Stimulated activated CD4-positive, alpha-beta T cell treated with anti-CD3 and anti-CD28 coated beads, TNF-alpha, amount 100 ng/mL, for 24 hours (primary cell): ENCODE measurements around the gene NEMP2.
"Not testable (repeated sequence)": the region's sequence is repeated elsewhere in the genome, so short reads cannot be mapped to it uniquely, and the experiment has no call there.

Source experiments
- DNase-seq, 3 experiments: peaks; one replicate each; pipeline ENCODE4 v3.0.0-alpha.2; 2020; ENCODE audit warnings: low read depth in 3 of 3

The NEMP2 gene

DNA sequence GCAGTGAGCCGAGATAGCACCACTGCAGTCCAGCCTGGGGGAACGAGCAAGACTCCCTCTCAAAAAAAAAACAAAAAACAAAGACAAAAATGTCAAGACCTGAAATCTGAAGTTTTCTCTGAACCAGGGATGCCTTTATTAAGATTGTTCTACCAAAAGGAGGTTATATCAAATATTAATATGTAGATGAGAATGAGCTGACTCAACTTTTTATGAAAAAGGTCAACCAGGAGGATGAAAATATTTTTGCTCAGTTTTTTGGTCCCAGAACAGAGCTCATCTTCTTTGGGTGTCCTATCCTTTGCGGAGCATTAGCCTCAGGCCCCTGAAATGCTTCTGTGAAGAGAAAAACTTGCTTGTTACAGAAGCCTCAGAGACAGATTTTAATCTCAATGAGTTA lies 44.0 kb downstream of the NEMP2 start:
- no peak for DNase-seq

GRCh38 chr2:190489475-190489874 lies 45.0 kb downstream of the NEMP2 start:
- DNase-seq, result no peak

- DNase-seq, result no peak
Measured at GRCh38 chr2:190488516-190489233, 45.8 kb downstream of the NEMP2 start.

DNA sequence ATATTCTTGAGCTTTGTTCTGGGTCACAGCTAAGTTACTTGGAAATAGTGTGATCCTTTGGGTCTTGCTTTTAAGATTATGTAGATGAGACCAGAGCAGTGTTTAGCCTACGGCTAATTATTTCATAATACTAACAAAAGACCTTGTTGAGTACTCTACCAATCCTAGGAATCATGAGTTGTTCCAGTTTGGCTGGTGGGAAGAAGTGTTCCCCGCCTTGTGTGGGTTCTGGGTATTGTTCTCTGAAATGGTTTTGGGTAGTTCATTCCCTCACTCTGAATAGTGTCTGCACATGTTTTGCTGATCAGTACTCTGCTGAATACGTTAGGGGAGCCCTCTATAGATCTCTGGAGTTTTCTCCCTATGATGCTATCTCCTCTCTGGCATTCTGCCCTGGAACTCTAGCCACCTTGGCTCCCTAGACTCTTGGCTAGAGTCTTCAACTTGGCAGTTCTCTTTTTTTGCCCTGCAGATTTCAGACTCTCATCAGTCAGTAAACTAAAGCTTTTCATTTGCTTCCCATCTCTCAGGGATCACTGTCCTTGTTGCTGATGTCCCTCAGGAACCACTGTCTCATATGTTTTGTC lies 48.4 kb downstream of the NEMP2 start:
- DNase-seq, result no peak

DNA sequence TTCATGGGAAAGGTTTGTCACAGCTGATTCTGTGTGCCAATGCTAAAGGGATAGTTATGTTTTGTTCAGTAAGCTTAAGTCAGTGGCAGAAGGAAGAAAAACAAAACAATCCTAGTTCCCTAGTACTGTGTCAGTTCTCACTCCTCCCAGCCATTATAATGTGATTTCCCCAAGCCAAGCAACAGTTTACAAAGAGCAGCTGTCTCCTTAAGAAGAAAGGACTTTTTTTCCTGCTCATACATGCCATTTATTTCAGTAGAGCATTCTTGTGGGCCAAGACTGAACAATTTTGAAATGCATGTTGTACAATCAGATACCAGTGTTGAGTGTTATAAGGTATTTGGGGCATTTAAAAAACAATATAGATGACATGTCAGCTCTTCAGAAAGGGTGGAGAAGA lies 52.1 kb downstream of the NEMP2 start:
- DNase-seq, result no peak

- no peak for DNase-seq
Measured at GRCh38 chr2:190481339-190481738, 53.2 kb downstream of the NEMP2 start.

DNA sequence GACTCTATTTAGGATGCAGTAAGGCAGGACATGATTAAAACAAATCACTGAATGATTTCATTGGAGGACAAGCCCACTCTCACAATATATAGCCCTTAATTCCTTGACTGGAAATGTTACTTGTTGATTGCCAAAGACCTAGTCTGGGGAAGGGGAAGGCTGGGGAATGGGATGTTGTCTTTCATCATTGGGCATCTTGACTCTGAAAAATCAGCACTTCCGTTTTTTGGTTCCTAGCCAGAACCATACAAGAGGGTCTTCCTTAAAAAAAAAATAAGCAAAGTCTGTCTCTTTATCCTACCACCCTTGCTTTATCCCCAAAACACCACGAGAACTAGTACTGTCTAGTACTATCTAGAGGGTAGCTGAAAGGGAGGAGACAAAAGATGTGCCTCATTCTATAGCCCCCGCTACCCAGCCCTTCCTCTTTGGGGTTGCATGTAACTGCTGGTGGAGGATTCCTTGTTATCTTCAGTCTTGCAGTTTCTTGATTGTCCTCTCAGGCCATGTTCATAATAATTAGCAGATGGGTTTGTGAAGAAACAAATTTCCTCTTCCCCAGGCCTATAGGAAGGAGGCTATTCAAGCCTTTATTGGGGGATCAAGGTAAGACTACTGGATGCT lies 55.8 kb downstream of the NEMP2 start:
- no peak for DNase-seq

- DNase-seq, result no peak
Measured at GRCh38 chr2:190477661-190478454, 56.7 kb downstream of the NEMP2 start.

DNA sequence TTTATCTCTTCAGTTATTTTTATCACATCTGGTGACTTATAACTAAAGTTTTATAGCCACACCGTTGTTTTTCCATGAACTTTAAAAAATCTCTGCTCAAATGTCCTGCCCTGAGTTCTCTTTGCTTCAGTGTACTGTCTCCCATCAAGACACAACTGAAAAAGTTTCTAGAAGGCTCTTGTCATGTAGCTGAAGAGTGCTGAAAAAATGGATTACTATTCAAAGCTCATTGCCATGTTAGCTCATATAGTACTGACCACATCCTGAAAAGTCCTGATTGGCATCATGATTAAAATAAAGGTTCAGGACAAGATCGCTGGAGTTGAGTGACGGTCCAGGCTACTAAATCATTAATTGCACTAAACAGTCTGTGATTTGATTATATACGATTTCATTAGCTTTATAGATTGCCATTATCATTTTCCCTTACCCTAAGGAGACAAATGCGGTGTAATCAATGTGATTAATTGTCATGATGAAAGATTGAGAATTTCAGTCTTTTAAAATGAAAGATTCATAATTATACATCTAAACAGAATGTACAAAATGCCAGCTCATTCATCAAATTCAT lies 64.2 kb downstream of the NEMP2 start:
- DNase-seq, result no peak

DNA sequence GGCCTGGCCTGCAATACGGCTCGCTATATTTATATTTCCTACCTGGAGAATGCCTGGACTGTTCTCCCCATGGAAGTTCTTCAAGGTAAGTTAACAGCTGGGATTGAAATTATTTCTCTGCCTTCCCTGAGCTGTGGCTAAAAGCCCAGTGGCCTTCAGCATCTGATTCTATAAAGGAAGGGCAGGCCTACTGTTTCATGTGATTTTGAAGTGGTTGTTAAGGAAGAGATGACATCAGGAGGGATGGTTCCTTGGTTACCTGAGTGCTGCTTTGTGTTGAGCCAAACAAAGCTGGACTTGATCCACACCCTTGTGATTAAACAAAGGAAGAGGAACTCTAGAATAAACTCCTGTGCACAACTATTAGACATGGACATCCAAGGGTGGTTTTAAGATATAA lies 64.8 kb downstream of the NEMP2 start:
- DNase-seq, result no peak

GRCh38 chr2:190468814-190469569 lies 65.5 kb downstream of the NEMP2 start:
- DNase-seq, result no peak

GRCh38 chr2:190468354-190468753 lies 66.2 kb downstream of the NEMP2 start:
- not testable (repeated sequence) for DNase-seq

GRCh38 chr2:190467575-190468083 lies 66.9 kb downstream of the NEMP2 start:
- DNase-seq, result no peak

DNA sequence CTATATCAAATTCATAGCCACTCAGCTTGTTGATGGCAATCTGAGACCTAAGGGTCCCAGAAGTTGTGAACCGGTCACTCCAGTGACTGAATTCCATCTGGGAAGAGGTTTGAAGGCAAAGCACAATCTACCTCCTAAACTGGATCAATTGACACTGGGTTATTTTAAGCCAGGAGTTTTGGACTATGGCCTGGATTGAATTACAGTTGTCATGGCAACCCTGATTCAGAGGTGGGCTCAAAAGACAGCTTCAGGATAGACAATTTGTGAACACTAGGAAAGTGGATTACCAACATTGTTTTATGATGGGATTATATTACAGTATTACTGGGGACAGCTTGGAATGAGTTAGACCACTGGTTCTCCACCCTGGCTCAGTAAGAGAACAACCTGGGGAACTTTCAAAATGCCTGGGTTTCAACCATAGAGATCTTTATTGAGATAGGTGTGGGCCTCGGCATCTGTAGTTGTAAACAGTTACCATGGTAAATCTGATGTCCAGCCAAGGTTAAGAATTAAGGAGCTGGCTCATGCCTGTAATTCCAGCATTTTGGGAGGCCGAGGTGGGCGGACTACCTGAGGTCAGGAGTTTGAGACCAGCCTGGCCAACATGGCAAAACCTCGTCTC lies 67.6 kb downstream of the NEMP2 start:
- DNase-seq, result no peak

GRCh38 chr2:190465060-190465459 lies 69.5 kb downstream of the NEMP2 start:
- DNase-seq, result no peak

DNA sequence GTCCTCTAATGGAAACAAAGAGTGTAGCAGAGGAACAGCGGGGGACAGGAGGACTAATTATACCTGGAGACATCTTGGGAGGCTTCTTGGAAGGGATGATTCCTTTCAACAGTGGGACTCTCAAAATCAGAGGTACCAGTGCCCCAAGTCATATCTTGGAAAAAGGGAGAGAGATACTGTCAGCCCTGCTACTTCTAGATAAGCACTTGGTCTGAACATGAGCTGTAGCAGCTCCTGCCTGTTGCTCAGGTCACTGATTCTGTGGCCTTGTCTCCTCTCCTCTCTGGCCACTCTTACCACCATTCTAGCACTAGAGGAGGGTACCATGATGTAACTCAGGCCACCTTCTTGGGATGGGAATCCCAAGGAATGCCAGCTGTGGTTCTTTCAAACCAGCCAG lies 71.9 kb downstream of the NEMP2 start:
- DNase-seq, result no peak

- DNase-seq, result no peak
Measured at GRCh38 chr2:190462181-190462580, 72.3 kb downstream of the NEMP2 start.

GRCh38 chr2:190460487-190460886 lies 74.0 kb downstream of the NEMP2 start:
- DNase-seq, result no peak

GRCh38 chr2:190459881-190460280 lies 74.6 kb downstream of the NEMP2 start:
- DNase-seq, result no peak

GRCh38 chr2:190458352-190459107 lies 76.0 kb downstream of the NEMP2 start:
- no peak for DNase-seq
